GM10248 (cell line): ENCODE data around the gene ANGPT4.

Experiments
- CTCF ChIA-PET: fragments of 300-600 bp; sonication (Branson Sonifier 250); formaldehyde crosslinking; extraction: SDS; loops from one replicate; lab custom pipeline; 2021; ENCODE audit warnings: antibody characterized with exemption; lab: Yijun Ruan, JAX
- POLR2A ChIA-PET: fragments of 350-650 bp; sonication (Branson Sonifier 250); formaldehyde crosslinking; extraction: SDS; loops from one replicate; lab custom pipeline; 2020; ENCODE audit warnings: antibody characterized with exemption; lab: Yijun Ruan, JAX
- DNase-seq: peaks from one replicate; pipeline ENCODE4 v3.0.0; 2012; ENCODE audit errors: extremely low spot score
- TF ChIP-seq, protein P1 (sequence below): IDR thresholded peaks from 2 replicates; pipeline ENCODE4 v1.5.1; 2012; ENCODE audit warnings: mild to moderate bottlenecking, low read depth; ENCODE audit errors: extremely low read depth, missing control alignments, control extremely low read depth

ANGPT4 gene

DNA sequence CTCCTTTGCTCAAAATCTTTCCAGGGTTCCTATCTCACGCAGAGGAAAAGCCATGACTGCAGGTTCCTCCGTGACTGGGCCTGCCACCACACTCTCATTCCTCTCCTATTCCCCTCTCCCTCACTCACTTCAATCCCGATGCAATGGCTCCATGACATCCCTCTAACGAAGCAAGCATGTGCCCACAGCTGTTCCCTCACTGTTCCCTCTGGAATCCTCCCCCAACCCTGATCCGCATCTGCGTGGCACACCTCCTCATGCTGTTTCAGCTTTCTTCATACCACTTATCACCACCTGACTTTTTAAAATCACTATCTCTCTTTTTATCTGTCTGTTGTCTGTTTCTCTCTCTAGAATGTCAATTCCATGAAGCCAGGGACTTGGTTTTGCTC is 25.5 kb downstream of the ANGPT4 start:
- DNase-seq = no peak
- CTCF ChIA-PET = interaction anchor here (1.4 kb wide), 1 partner anchor 37 kb away, joined by 3 read pairs; no protein-coding TSS in a partner anchor
- POLR2A ChIA-PET = no interaction called here
- TF ChIP-seq, protein P1, sequence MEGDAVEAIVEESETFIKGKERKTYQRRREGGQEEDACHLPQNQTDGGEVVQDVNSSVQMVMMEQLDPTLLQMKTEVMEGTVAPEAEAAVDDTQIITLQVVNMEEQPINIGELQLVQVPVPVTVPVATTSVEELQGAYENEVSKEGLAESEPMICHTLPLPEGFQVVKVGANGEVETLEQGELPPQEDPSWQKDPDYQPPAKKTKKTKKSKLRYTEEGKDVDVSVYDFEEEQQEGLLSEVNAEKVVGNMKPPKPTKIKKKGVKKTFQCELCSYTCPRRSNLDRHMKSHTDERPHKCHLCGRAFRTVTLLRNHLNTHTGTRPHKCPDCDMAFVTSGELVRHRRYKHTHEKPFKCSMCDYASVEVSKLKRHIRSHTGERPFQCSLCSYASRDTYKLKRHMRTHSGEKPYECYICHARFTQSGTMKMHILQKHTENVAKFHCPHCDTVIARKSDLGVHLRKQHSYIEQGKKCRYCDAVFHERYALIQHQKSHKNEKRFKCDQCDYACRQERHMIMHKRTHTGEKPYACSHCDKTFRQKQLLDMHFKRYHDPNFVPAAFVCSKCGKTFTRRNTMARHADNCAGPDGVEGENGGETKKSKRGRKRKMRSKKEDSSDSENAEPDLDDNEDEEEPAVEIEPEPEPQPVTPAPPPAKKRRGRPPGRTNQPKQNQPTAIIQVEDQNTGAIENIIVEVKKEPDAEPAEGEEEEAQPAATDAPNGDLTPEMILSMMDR = no peak

DNA sequence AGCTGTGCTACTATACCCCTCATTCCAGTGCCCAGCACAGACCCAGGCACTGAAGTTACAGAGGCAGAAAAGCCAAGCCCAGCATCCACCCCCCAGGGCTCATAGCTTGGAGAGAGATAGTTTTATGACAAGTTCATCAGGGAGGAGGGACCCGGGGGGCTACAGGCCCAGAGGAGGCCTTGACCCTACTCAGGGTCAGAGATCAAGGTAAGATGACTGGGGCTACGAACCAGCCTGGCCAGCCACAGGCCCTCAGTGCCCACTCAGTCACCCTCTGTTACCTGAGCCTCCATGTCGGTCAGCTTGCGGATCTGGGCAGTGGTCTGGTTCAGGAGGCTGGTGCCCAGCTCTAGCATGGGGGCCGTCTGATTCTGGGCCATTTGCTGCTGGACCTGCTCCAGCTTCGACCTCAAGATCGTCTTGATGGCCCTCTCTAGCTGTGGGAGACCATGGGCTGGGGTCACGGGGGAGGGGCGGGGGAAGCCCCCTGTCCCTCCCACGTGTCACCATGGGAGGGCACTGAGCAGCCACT is 26.1 kb downstream of the ANGPT4 start:
- DNase-seq = no peak
- TF ChIP-seq, protein P1 = no peak
- CTCF ChIA-PET = interaction anchor here (1.4 kb wide), 1 partner anchor 38 kb away, joined by 3 read pairs; no protein-coding TSS in a partner anchor
- POLR2A ChIA-PET = no interaction called here

DNA sequence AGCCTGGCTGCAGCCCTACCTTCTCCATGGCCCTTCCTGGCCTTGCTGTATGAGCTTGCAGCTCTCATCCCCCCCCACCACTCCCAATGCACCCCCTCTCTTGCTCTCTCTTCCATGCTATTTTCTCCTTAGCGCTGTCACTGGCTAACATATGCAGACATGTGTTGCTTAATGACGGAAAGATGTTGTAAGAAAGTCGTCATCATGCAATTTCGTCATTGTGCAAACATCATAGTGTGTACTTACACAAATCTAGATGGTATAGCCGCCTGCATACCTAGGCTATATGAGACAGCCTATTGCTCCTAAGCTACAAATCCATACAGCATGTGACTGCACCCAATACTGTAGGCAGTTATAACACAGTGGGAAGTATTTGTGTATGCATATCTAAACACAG is 27.0 kb downstream of the ANGPT4 start:
- ChIA-PET CTCF (interaction anchor here (1.4 kb wide), 1 partner anchor 39 kb away, joined by 3 read pairs; no protein-coding TSS in a partner anchor), POLR2A (no interaction called here)
- no peak for DNase-seq
- TF ChIP-seq, protein P1 = no peak

DNA sequence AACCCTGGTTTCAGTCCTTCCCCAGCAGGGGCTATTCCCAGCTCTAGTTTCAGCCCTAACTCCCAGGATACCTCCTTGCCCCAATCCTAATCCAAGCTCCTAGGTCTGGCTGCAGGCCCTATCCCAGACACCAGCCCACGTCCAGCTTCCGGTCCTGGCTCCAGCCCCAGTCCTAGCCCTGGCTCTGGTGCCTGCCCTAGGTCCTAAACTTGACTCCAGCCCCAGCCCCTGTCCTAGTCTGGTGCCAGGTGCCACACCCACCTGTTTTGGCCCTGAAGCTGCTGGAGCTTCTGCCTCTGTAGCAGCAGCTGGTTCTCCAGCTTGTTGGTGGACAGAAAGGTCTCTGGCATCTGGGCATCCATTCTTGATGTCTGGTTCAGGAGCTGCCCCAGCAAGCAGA is 28.1 kb downstream of the ANGPT4 start:
- ChIA-PET POLR2A (no interaction called here), CTCF (interaction anchor here (0.9 to 1.3 kb wide), 2 partner anchors 16 to 29 kb away, joined by 3 read pairs; no protein-coding TSS in a partner anchor)
- DNase-seq = no peak
- TF ChIP-seq, protein P1 = no peak

DNA sequence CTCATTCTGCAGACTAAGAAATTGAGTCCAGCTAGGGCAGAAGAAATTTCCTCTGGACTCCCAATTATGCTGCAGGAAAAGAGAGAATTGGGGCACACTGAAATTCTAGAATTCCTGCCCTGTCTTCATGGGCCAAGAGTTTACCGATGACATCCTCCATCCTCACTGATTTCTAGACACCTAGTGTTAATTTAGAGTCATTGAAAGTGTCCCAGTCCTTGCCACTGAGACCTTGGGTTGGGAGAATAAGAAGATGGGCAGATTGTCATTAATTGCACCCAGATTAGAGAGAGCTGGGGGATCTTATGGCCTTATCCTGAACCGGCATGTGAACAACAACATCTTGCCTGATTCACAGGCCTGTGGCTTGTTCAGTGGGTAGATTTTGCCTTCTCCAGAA is 29.0 kb downstream of the ANGPT4 start:
- ChIA-PET POLR2A (no interaction called here), CTCF (interaction anchor here (0.9 kb wide), 1 partner anchor 17 kb away, joined by 3 read pairs; no protein-coding TSS in a partner anchor)
- TF ChIP-seq, protein P1 = no peak
- DNase-seq = no peak

DNA sequence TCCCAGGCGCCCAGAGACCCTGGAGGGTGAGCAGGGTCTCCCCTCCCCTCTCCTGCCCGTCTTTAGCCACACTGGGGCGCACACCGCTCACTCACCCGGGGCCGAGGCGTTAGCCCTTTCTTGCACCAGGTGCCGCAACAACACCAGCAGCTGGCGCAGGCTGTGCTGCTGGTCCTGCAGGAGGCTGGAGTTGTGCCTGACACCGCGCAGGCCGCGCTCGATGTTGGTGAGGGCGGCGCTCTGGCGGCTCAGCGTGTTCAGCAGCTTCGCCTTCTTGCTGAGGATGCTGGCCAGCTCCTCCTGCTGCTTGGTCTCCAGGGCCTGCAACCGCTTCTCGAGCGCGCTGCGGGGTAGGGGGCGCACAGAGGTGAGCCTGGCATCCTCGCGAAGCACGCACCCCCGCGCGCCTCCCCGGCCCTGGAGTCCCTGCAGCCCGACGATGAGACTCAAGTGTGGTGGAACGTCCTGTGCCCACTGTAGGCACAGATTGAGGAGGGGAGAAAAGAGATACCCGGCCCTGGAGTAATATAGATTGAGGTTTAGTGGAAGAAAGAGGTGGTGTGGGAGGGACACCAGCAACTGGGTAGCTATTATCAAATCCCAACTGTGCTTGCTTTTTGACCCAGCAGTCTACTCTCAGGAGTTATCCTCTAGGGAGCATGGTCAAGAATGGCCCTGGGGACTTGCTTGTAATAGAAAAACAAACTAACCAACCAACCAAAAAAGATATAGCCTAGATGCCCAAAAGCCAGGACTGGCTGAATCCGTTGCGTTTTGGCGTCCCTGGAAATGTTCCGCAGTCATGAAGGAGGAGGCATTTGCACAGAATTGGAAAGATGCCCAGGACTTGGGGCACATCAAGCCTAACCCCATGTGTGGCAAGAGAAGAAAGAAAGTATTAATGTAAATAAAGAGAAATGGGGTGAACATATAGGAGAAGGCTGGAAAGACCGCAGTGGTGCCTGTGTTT is 30.9 kb downstream of the ANGPT4 start:
- TF ChIP-seq, protein P1 = no peak
- POLR2A ChIA-PET = no interaction called here
- DNase-seq = no peak
- CTCF ChIA-PET = no interaction called here
